Frontal cortex (tissue), 4 donors: ENCODE results near the gene PLCD1. TPM values are rescaled to one million over a fixed set of nuclear protein-coding genes. Genes with fewer than 3 reads are reported as not detected.
"Not testable (repeated sequence)": the region's sequence is repeated elsewhere in the genome, so short reads cannot be mapped to it uniquely, and the experiment has no call there.

Source experiments
- DNase-seq, 2 donors: peaks; one replicate each; pipeline ENCODE4 v3.0.0; 2012; ENCODE audit warnings: low spot score in 2 of 2
- FAIRE-seq: peaks from 2 replicates; lab custom pipeline; 2012; peaks lifted over from hg19 to GRCh38; lab: Jason Lieb, UNC
- total RNA-seq: library from RNA; depleted of rRNA; stranded (reverse); fragments of >200 nt; gene quantifications from one replicate; pipeline ENCODE4 v1.2.3, GENCODE V29; 2014
- donor health status: control.
- donor health status: control.
- donor health status: control.

The PLCD1 gene
- total RNA-seq, 1 donor from 2014 or later: 4.1 TPM

DNA sequence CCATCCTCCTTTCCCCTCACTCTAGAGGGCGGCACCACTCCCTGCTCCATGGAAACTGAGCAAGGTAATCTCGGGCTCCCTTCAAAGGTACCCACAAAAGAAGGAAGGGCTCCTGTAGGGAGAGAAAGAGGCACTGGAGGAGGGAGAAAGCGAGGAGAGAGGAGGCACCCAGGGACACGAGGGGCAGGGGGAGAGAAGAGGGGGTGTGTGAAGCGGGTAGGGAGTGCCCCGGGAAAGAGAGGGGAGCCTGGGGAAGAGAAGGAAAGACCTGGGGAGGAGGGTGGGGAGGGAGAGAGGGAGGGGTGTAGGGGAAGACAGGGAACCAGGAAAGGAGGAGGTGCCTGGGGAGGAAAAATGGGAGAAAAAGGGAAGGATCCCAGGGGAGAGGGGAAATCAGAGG lies 38.3 kb downstream of the PLCD1 start:
- DNase-seq (no peak), FAIRE-seq (no peak)

DNA sequence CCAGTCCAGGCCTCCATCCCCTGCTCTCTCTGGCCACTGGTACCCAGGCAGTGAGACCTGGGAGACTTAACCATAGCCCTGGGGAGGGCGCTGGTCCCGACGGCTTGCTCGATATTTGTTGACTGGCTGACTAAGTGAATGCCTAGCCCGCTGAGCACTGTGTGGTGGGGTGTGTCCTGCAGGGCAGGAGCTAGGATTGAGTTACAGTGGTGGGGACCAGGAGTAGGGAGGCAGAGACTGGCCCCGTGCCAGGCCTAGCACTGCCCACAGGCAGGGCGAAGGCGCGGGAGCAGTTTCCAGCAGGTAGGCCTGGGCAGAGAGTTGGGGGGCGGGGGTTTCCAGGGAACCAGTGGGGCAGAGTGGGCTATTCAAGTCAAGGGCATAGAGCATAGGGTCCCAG lies 38.9 kb downstream of the PLCD1 start, which contains the start of gene VILL:
Gene VILL (plus strand): TSS at position 260 of the 400 bp plus-strand sequence. CDS start 2,887 bp downstream, outside the sequence.
- DNase-seq (no peak), FAIRE-seq (no peak)

DNA sequence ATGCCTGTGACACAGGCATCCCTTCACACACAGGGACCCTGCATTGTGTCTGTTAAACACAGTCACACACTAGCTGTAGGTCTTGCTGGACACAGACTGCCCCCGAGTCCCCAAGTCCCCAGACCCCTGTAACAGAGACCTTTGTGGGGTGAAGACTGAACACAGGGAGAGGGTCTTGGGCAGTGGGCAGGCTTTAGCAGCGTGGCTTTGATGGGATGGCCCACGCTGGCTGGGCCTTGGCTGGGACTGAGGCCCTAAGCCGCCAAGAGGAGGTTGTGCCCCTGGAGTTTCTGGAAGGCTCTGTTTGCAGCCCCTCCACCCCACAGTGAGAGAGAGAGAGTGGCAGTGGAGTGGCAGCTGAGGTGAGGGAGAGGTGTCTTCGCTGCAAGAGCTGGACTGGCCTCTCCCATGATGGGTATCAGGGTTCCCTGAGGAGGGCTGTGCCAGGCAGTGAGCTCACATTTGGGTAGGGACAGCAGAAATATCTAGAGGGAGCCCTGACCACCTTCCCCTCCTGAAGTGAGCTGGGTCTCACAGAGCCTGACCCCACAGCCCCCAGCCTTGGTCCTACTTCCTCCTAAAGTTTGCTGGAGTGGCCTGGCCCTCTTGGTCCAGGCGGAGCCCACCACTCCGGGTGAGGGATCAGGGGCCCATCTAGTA lies 39.5 kb downstream of the PLCD1 start:
- FAIRE-seq: no peak

DNA sequence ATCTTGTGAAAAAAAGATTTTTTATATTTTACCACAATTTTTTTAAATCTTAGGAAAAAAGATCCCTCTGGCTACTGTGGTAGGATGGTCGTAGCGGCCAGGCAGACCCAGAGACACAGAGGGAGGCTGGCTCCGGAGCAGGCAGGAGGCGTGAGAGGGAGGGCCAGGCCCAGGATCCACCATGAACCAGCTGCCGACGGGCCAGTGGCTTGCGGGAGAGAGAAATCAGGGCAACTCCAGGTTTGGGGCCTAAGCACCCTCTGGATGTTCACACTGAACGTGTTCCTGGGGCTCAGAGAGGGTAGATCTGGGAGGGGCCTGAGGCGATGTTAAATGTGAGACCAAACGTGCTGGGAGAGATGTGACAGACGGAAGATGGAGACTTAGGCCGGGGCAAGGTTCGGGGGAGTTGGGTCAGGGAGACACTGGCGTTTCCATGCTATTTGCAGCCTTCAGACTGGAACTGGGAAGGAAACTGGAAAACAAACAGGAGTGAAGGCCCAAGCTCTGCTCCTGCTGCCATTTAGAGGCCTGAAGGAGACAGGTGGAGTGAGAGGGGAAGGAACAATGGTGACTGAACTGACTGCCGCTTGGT lies 40.4 kb downstream of the PLCD1 start:
- DNase-seq (no peak), FAIRE-seq (no peak)

More for the DNA sequence above, 39.5 kb downstream of the PLCD1 start:
- DNase-seq: no peak

DNA sequence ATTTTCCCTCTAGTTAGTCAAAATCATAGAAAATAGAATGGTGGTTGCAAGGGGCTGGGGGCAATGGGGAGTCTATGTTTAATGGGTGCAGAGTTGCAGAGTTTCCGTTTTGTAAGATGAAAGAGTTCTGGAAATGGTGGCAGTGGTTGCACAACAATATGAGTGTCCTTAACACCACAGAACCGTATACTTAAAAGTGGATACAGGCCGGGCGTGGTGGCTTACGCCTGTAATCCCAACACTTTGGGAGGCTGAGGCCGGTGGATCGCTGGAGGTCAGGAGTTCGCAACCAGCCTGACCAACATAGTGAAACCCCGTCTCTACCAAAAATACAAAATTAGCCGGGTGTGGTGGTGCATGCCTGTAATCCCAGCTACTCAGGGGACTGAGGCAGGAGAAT lies 41.1 kb downstream of the PLCD1 start:
- DNase-seq, FAIRE-seq: not testable (repeated sequence)

DNA sequence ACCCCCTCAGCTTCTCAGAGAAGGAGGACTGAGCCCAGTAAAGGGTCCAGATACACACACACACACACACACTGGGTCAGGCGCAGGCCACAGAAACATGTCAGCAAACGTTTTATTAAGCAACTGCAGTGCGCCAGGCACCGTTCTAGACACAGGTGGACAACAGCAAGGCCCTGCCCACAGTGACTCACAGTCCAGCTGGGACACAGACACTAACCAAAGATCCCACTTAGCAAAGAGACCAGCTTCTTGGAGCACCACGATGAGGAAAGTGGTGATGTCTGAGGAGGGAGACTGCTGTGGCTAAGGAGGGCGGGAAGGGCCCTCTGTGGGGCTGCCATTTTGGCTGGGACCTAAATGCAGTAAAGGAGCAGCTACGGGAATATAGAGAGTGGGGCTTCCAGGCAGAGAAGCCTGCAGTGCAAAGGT lies 41.7 kb downstream of the PLCD1 start:
- FAIRE-seq: no peak

DNA sequence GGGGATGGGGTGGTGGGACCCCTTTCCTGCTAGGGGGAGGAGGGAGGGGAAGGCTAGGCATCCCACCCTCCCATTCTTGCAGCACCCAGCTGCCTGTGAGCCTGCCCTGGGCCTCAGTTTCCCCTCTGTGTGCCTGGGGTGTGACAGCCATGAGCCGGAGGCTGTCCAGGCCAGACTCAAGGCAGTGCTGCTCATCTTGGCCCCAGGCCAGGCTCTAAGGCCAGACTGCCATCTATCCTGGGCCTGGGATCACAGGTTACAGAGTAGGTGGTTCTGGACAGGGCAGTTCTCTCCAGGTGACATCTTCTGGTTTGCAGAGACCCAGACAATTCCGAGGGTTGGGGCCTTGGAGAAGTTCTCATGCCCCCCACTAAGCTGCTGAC lies 42.1 kb downstream of the PLCD1 start:
- DNase-seq (no peak), FAIRE-seq (no peak)

More for the DNA sequence above, 41.7 kb downstream of the PLCD1 start:
- no peak for DNase-seq

DNA sequence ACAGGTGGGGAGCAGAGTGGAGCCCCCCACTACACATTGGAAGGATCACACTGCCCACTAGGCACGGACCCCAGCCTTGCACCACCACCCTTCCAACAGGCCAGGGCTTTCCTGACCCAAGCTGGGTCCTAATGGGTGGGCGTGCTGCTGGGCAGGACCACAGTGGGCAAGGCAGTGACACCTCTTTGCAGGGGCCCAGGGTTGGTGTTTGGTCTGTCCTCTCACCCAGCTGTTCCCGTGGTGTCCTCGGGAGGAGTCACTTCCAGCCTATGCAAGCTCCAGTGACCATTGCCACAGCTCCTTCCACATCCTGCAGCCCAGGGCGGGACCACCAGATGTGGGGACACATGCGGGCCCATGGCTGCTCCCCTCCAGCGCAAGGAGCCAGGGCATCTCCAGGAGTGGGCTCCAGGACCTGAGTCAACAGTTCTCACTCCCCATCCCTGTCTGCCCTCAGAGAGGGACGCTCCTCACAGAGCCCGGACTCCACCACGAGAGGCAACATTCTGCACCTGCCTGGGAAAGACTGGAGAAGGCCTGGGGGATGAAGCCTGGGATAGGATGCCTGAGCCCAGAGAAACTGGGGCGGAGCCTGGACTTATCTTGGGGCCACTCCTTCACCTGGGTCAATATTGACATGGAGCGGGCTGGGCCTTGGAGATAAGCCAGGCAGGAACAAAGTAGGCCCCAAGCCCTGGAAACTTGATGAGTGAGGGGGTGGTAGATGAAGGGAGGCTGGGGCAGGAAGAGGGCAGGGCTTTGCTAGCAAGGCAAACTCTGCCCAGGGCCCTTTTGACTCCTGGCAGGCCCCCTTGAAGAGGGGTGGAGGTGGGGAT lies 42.7 kb downstream of the PLCD1 start:
- FAIRE-seq: no peak
- no peak for DNase-seq

DNA sequence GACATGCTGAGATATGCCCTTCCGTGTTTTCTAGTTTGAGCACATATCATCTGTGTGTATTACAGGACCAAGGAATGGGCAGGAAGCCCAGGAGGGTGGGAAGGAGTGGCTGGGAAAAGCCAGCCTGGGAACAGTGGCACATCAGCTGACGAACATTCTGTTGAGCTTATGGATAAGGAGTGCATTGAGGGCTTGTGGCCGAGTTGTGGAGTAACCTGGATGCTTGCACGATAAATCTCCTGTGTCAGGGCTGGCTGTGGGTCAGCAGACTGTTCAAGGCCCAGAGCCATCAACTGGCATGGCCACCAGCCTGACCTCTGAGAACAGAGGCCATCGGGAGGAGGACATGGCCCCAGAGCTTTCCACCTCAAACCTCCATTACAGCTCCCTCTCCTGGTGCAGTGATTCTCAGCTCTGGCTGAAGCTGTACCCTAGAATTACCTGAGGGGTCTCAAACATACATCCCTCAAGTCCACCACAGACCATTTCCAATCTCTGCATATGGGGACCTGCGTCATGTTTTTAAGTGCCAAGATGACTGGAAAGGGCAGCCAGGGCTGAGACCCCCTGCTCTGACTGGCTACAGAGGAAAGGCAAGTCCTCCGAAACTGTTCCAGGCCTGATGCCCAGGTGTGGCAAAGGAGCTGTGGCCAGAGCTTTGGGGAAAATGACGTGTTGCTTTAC lies 43.7 kb downstream of the PLCD1 start:
- FAIRE-seq (no peak), DNase-seq (no peak)

DNA sequence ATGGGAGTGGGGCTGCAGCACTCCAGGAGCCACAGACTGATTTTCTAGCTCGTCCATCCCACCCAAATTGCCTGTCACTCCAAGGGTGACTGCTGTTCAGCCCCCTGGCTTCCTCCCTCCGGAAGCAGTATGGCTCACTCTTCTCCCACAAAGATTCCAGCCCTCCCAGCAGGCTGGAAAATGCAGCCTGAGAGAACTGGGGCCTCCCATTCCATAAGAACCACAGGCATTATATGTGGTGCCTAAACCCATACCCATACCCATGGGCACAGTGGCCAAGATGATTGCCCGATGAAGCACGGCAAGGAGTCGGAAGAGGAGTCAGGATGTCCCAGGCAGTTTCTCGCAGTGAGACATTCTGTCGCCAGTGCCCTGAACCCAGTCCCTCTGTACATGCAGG lies 44.8 kb downstream of the PLCD1 start:
- FAIRE-seq (no peak), DNase-seq (no peak)

DNA sequence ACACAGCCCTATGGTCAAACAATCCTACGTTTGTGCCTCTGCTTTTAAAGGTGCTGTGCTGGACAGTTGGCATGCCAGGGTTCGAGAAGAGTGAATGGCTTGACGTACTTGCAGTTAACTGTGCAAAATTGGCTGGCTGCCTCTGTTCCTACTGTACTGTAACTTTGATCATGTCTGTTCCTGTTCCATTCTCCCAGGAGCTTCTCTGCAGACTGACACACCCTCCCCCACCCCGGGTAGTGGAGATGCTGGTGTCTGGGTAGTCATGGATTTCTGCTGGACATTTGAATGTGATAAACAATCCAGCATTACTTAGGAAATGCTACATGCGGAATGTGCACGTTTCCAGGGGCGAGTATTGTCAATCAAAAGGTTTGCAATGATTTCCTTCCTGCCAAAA lies 45.4 kb downstream of the PLCD1 start:
- DNase-seq (no peak), FAIRE-seq (no peak)

DNA sequence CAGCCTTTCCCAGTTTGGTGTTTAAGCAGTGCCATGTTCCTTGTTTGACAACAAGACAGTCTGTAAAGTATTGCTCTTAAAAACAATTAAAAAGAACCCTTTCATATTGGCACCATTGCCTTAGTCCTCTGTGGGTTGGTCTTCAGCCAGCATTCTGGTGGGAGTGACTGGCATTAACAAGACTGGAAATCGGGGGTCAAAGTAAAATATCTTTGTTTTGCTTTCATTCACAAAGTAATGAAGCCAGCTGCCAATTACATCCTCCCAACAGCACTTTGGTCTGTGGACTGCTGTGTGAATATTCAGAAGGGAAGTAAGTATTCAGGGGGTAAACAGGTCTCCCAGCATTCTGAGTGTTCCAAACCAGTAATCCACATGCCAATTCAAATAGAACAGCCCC lies 47.1 kb downstream of the PLCD1 start:
- FAIRE-seq (no peak), DNase-seq (no peak)

DNA sequence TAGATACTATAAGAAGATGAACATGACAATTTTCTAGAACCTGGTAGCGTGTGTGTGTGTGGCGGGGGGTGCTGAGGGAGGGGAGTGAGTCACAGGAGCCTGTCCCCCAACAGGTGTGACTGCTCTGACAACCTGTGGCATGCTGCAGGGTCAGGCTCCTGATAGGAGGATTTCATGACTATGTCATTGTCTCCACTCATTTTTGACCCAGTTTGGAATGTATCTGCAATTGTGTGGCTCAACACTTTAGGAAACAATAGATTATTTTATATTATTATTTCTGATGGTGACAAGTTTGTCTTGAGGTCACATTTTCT lies 48.1 kb downstream of the PLCD1 start:
- no peak for FAIRE-seq
- DNase-seq: no peak

DNA sequence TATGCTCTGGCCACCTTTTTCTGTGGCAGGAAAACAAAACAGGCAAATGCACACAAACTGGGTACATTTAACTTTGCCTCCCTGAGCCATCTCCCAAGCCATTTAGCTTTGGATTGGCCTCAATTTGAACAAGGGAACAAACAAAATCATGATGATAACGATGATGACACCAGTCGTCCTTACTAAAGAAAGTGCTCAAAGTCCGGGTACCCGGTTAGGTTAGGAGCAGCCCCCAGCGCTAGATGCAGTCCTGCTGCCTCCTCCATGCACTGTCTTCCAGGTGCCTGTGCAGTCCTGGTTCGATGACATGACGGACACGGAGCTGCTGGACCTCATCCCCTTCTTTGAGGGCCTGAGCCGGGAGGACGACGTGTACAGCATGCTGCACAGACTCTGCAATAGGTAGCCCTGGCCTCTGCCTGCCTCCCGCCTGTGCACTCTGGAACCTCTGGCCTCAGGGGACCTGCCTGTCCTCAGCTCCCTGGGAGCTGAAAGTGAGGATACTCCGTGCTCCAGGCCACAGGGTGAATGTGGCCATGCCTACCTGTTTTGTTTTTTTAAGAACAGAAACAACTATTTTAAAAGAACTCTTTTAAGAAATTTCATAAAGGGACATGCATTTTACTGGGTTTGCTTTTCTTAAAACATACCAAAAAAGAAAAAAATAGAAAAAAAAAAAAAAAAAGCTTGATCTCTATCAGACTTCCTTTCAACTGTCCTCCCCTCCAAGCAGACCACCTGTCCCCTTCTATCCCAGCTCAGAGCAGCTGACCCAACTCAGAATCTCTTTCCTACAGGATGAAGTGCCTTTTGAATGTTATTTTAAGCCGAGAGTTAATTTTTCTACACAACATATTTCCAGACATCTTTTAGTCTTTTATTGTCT lies 48.7 kb downstream of the PLCD1 start:
- no peak for FAIRE-seq

DNA sequence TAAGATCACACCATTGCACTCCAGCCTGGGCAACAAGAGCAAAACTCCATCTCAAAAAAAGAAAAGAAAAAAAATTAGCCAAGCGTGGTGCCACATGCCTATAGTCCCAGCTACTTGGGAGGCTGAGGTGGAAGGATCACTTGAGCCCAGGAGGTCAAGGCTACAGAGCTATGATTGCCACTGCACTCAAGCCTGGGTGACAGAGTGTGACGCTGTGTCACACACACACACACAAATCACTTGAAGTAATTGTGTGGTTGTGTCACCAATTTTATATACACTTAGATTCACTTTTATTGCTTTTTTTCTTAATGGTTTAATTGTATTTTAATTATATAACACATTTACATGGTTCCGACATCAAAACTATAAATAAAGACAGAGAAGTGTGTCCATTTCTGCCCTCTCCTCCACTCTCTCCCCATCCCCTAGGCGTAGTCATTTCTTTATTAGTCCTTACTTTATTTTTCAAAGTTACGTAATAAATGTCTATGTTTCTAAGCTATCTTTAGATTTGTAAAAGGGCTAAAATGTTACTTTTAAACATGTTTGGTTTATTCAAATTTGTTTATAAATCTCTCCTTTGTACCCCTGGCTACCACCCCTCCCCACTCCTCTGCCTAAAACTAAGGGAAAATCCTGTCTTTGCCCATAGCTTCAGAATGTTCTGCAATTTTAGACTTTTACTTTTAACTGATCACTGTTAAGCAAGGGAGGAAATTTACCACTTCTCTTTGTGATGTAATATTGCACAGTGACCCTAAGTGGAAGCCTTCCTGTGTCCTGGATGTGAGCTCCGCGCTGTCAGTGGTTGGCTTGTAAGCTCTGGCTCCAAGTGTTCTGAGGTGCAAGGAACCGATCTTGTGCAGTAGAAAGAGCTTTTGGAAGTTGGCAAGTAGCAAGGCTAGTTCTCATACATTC lies 49.6 kb downstream of the PLCD1 start:
- FAIRE-seq: no peak
- DNase-seq: no peak

More for the DNA sequence above, 48.7 kb downstream of the PLCD1 start:
- DNase-seq: no peak

DNA sequence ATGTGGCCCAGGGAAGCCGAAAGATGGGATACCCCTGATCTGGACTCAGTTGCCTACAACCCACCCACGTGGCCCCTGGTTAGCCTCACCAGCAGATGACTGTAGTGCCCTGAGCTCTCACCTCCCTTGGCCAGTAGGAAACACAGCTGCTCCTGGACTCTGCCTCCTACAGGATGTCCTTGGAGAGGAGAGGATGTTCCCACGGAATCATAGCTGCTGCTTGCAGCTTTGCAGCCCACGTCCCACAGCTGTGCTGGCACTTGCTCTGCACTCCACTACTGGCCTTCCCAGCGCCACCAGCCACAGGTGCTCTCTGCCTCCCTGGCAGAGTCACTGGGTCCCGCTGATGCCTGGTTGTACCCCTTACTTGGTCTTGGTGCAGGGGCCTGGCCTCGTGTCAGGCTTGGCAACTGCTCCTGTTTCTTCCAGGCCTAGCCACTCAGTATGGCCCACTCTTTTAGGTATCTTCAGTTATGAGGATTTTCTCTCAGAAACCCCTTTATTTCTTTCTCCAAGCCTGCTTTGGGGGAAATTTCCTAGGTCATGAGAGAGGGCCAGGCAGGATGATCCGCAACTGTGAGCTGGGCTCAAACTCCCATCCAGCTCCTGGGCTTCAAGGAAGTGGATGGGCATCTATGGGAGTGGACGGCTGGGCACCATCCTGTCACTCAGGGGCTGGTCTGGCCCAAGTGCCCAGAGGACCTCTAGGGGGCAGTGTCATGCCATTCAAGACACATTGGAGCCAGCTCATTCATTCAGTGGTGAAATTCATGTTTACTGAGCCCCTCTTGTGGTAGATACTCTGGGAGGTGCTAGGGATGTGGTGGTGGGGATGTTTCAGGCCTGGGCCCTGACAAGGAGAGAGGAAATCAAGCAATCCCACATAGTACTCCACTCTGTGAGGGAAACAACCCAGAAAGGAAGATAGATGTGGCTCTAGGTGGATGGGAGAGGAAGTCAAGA lies 55.0 kb downstream of the PLCD1 start:
- FAIRE-seq (no peak), DNase-seq (peak; percentile 50 to 64)
